Transverse colon (tissue), 1 donor: ENCODE results near the gene VPS4B.

Experiments
- EP300 ChIP-seq: sonication (generic); formaldehyde crosslinking; IDR thresholded peaks from one replicate; pipeline ENCODE4 v1.6.1; 2017; ENCODE audit warnings: antibody characterized with exemption, low read depth
- POLR2A ChIP-seq: fragments of 450-650 bp; IDR thresholded peaks from one replicate; pipeline ENCODE4 v1.6.1; 2016; ENCODE audit warnings: antibody characterized with exemption, mild to moderate bottlenecking, moderate library complexity

DNA sequence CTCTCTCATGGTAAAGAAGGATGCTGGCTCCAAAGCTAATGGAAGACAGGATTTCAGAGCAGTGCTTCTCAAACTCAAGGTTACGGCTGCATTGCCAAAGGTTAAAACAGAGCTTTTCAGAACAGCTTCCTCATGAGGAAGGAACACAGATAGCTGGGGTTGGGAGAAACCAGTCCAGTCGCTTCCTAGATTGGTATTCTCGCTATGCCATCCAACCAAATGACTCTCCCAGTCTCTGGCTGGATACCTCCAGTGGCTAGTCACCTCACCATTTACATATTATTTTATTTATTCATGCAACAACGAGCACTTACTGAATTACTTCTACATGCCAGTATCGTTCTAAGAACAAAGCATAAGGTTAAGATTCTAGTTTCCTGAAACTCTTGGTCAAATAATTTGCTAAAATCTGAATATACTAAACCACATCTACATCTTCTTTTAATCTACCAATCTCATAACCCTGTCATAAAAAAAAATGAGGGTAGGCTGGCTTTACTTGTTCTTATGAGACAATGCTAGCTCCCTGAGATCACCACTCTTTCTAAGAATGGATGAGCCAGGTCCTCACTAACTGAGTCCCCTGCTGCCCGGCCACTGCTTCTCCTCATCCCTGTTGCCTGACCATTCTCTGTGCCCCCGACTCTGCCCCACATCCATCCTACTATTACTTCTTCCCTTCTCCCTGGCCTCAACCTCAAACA, 75.6 kb downstream of the VPS4B start:
- TF ChIP-seq POLR2A (no peak), EP300 (no peak)
